GM23248 (cell line): ENCODE measurements around the gene IRF8.
"Not testable (repeated sequence)": the region's sequence is repeated elsewhere in the genome, so short reads cannot be mapped to it uniquely, and the experiment has no call there.

Source experiments
- EZH2 ChIP-seq: fragments of 200-600 bp; sonication (generic); IDR thresholded peaks from 2 replicates; pipeline ENCODE4 v1.6.1; 2018; ENCODE audit warnings: antibody characterized with exemption, mild to moderate bottlenecking; ENCODE audit not compliant: insufficient read depth, poor library complexity, severe bottlenecking
- EZH2phosphoT487 ChIP-seq: fragments of 200-600 bp; sonication (generic); IDR thresholded peaks from 2 replicates; pipeline ENCODE4 v1.6.1; 2018; ENCODE audit warnings: antibody characterized with exemption, moderate library complexity, mild to moderate bottlenecking, low read depth; ENCODE audit not compliant: insufficient read depth

- TF ChIP-seq EZH2phosphoT487, EZH2: not testable (repeated sequence)
These were observed 43.7 kb downstream of the IRF8 start for GRCh38 chr16:85942659-85943058.
